ENCODE data around the gene NUMB.

- TF ChIP-seq EZH2phosphoT487 (IDR thresholded peaks at IDR 0.05; ENCODE audit: borderline replicate concordance, low read length) (no peak), CTCF (conservative IDR thresholded peaks at IDR 0.05; ENCODE audit: low read depth, low read length) (no peak)
Measured at GRCh38 chr14:73233564-73233963, 224.8 kb downstream of the NUMB start.
